K562 (cell line): ENCODE data around the gene BTRC. TPM values are rescaled to one million over a fixed set of nuclear protein-coding genes. Genes with fewer than 3 reads are reported as not detected.

ENCODE experiments used
- FOXA1 ChIP-seq: fragments of 450-650 bp; IDR thresholded peaks from 2 replicates; pipeline ENCODE4 v1.6.1; 2016; ENCODE audit warnings: mild to moderate bottlenecking, borderline replicate concordance
- FOXP4 ChIP-seq: sonication (generic); formaldehyde crosslinking; IDR thresholded peaks from 2 replicates; pipeline ENCODE4 v1.8.0; 2022; ENCODE audit warnings: mild to moderate bottlenecking, missing genetic modification reagents, borderline replicate concordance
- MBD1 ChIP-seq: fragments of 250-450 bp; sonication (Bioruptor Pico); IDR thresholded peaks from 2 replicates; pipeline ENCODE4 v1.8.0; 2022; ENCODE audit warnings: inconsistent platforms
- SMARCC2 ChIP-seq: fragments of 450-650 bp; IDR thresholded peaks from 2 replicates; pipeline ENCODE4 v1.6.1; 2017; ENCODE audit warnings: antibody characterized with exemption, moderate library complexity, mild to moderate bottlenecking, low read depth
- polyA plus RNA-seq, 8 experiments: library from polyadenylated mRNA; depleted of rRNA in 4 of 8; stranded (reverse) in 5 of 8; unstranded in 3 of 8; fragments of >200 nt; fragmentation: Nextera tagmentation in 2 of 8; fragmentation: Illumina TruSeq in 1 of 8; extraction: Ambion mirVana in 2 of 8; extraction: Trizol in 1 of 8; gene quantifications; 2 replicates each; pipeline versions ENCODE4 v1.2.1 to v1.2.3, GENCODE V29; 2011 to 2014; ENCODE audit warnings: inconsistent platforms in 1 of 8, missing spikeins in 1 of 8
- total RNA-seq, 7 experiments: library from RNA; depleted of rRNA in 6 of 7; stranded (reverse); fragments of >200 nt in 6 of 7; fragmentation: Illumina TruSeq in 2 of 7; extraction: Trizol in 2 of 7; gene quantifications; 2 replicates each; pipeline versions ENCODE4 v1.2.1 to v1.2.3, GENCODE V29; 2011 to 2021; ENCODE audit warnings: low replicate concordance in 1 of 7
- TF ChIP-seq, protein P1 (sequence below): fragments of 450-650 bp; formaldehyde crosslinking; IDR thresholded peaks from 2 replicates; pipeline ENCODE4 v1.4.0; 2020; ENCODE audit warnings: mild to moderate bottlenecking, moderate library complexity
- TF ChIP-seq, protein P2 (sequence below): fragments of 250-450 bp; sonication (Bioruptor Pico); IDR thresholded peaks from 2 replicates; pipeline ENCODE4 v1.4.0; 2020; ENCODE audit warnings: mild to moderate bottlenecking, moderate library complexity

The BTRC gene
- total and polyA plus RNA-seq, 9 of the 15 experiments (the other 6 are each of a cell fraction or from before 2014, with no cell fraction given), result 1.6 to 15.4 (median 7.0) TPM

GRCh38 chr10:101490026-101490425 is 136.1 kb downstream of the BTRC start (continued):
- TF ChIP-seq FOXP4 (CRISPR knock-in tag), result no peak
- no peak for TF ChIP-seq FOXA1
- no peak for TF ChIP-seq SMARCC2
- TF ChIP-seq, protein P1, sequence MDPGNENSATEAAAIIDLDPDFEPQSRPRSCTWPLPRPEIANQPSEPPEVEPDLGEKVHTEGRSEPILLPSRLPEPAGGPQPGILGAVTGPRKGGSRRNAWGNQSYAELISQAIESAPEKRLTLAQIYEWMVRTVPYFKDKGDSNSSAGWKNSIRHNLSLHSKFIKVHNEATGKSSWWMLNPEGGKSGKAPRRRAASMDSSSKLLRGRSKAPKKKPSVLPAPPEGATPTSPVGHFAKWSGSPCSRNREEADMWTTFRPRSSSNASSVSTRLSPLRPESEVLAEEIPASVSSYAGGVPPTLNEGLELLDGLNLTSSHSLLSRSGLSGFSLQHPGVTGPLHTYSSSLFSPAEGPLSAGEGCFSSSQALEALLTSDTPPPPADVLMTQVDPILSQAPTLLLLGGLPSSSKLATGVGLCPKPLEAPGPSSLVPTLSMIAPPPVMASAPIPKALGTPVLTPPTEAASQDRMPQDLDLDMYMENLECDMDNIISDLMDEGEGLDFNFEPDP (CRISPR knock-in tag), result no peak
- TF ChIP-seq, protein P2, sequence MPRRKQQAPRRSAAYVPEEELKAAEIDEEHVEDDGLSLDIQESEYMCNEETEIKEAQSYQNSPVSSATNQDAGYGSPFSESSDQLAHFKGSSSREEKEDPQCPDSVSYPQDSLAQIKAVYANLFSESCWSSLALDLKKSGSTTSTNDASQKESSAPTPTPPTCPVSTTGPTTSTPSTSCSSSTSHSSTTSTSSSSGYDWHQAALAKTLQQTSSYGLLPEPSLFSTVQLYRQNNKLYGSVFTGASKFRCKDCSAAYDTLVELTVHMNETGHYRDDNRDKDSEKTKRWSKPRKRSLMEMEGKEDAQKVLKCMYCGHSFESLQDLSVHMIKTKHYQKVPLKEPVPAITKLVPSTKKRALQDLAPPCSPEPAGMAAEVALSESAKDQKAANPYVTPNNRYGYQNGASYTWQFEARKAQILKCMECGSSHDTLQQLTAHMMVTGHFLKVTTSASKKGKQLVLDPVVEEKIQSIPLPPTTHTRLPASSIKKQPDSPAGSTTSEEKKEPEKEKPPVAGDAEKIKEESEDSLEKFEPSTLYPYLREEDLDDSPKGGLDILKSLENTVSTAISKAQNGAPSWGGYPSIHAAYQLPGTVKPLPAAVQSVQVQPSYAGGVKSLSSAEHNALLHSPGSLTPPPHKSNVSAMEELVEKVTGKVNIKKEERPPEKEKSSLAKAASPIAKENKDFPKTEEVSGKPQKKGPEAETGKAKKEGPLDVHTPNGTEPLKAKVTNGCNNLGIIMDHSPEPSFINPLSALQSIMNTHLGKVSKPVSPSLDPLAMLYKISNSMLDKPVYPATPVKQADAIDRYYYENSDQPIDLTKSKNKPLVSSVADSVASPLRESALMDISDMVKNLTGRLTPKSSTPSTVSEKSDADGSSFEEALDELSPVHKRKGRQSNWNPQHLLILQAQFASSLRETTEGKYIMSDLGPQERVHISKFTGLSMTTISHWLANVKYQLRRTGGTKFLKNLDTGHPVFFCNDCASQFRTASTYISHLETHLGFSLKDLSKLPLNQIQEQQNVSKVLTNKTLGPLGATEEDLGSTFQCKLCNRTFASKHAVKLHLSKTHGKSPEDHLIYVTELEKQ (CRISPR knock-in tag), result no peak
- no peak for TF ChIP-seq MBD1
